ENCODE results near the gene SLC17A4.

The SLC17A4 gene

GRCh38 chr6:25821341-25821740 lies 66.8 kb downstream of the SLC17A4 start:
- no peak for DNase-seq

GRCh38 chr6:25829375-25829774 lies 74.8 kb downstream of the SLC17A4 start:
- DNase-seq = no peak

GRCh38 chr6:25830458-25830857 lies 75.9 kb downstream of the SLC17A4 start:
- no peak for DNase-seq
